Testis (tissue), 3 donors: Measurements from ENCODE around the gene ADAMTSL2. TPM values are rescaled to one million over a fixed set of nuclear protein-coding genes. Genes with fewer than 3 reads are reported as not detected.

Source experiments
- DNase-seq: peaks from one replicate; pipeline ENCODE4 v3.0.0-alpha.2; 2019
- H3K27ac ChIP-seq, 2 donors: fragments of 200-600 bp; sonication (generic); one replicate each; pipeline ENCODE4 v1.5.1; 2019
- H3K27me3 ChIP-seq: fragments of 200-600 bp; sonication (generic); one replicate; pipeline ENCODE4 v1.5.1; 2019
- H3K36me3 ChIP-seq: fragments of 200-600 bp; sonication (generic); one replicate; pipeline ENCODE4 v1.5.1; 2017; ENCODE audit warnings: low read depth; ENCODE audit errors: missing control alignments
- H3K4me1 ChIP-seq: fragments of 200-600 bp; sonication (generic); one replicate; pipeline ENCODE4 v1.5.1; 2019
- H3K4me3 ChIP-seq, 2 donors: fragments of 200-600 bp; sonication (generic); one replicate each; pipeline ENCODE4 v1.5.1; 2017 to 2019
- H3K9me3 ChIP-seq: fragments of 200-600 bp; sonication (generic); one replicate; pipeline ENCODE4 v1.5.1; 2017
- CTCF ChIP-seq, 3 experiments: fragments of 450-650 bp in 2 of 3; fragments of 200-600 bp in 1 of 3; sonication (generic) in 1 of 3; IDR thresholded peaks; one replicate each; pipeline ENCODE4 v1.5.1; 2016 to 2019; ENCODE audit warnings: antibody characterized with exemption in 3 of 3, mild to moderate bottlenecking in 2 of 3, moderate library complexity in 1 of 3
- POLR2A ChIP-seq: fragments of 450-650 bp; IDR thresholded peaks from one replicate; pipeline ENCODE4 v1.6.1; 2017; ENCODE audit warnings: antibody characterized with exemption, mild to moderate bottlenecking, moderate library complexity
- WGBS, 2 donors: methylation state at CpG; one replicate each; pipeline ENCODE4 v1.1.5; 2018; 5-methylcytosine and 5-hydroxymethylcytosine counted together
- intact Hi-C: fragments of 100-400 bp; cut with DNase I; formaldehyde crosslinking; loops from one replicate; pipeline ENCODE4 v1.15.1; 2023; ENCODE audit warnings: low total_unique reads
- polyA plus RNA-seq: library from polyadenylated mRNA; stranded (reverse); fragments of 350-450 nt; fragmentation: Illumina TruSeq; extraction: RNeasy Lipid Tissue Mini Kit (QIAGEN cat#74804); gene quantifications from one replicate; pipeline ENCODE4 v1.2.3, GENCODE V29; 2014; ENCODE audit warnings: low read depth, low replicate concordance; ENCODE audit not compliant: insufficient read depth
- total RNA-seq, 2 donors: library from RNA; depleted of rRNA; stranded (reverse); fragments of >200 nt; gene quantifications; one replicate each; pipeline ENCODE4 v1.2.3, GENCODE V29; 2016

Gene ADAMTSL2
- total and polyA plus RNA-seq, 3 donors from 2014 or later = 3.8 to 11.1 (median 9.4) TPM

- Histone ChIP-seq H3K27ac (no peak overlapping the region), H3K4me1 (peaks cover 10% of the 10 kb centered on the region), H3K4me3 (no peak overlapping the region), H3K27me3 (no peaks in the 10 kb centered on the region), H3K9me3 (no peaks in the 10 kb centered on the region), H3K36me3 (no peaks in the 10 kb centered on the region)
- intact Hi-C loops = no loop called here
- 92 to 95% methylated on average over 20 to 21 of the region's 21 CpGs for WGBS, 2 donors
- TF ChIP-seq CTCF (IDR thresholded peaks at IDR 0.05) = no peak
- no peak for TF ChIP-seq POLR2A
- no peak for DNase-seq
Observed at GRCh38 chr9:133521122-133522072, 13.1 kb upstream of the ADAMTSL2 start.

GRCh38 chr9:133522073-133522910, 12.2 kb upstream of the ADAMTSL2 start:
- DNase-seq = no peak
- Histone ChIP-seq H3K9me3 (no peaks in the 10 kb centered on the region), H3K4me1 (peaks cover 19% of the 10 kb centered on the region), H3K27me3 (no peaks in the 10 kb centered on the region), H3K4me3 (no peak overlapping the region), H3K36me3 (no peaks in the 10 kb centered on the region), H3K27ac (no peak overlapping the region)
- intact Hi-C loops = no loop called here
- no peak for TF ChIP-seq POLR2A
- TF ChIP-seq CTCF (IDR thresholded peaks at IDR 0.05) = no peak
- 91% methylated on average over 5 to 14 of the region's 14 CpGs for WGBS, 2 donors

- WGBS, 2 donors = 96% methylated on average over 7 to 8 of the region's 8 CpGs
- no peaks in the 10 kb centered on the region for H3K9me3 ChIP-seq
- no peak for DNase-seq
- peaks cover 26% of the 10 kb centered on the region for H3K4me1 ChIP-seq
- H3K27me3 ChIP-seq = no peaks in the 10 kb centered on the region
- H3K4me3 ChIP-seq = no peak overlapping the region
- no peak for TF ChIP-seq CTCF (IDR thresholded peaks at IDR 0.05)
- no peak for TF ChIP-seq POLR2A
- intact Hi-C loops = no loop called here
- no peak overlapping the region for H3K27ac ChIP-seq
- H3K36me3 ChIP-seq = no peaks in the 10 kb centered on the region
Observed at GRCh38 chr9:133523106-133523505, 11.4 kb upstream of the ADAMTSL2 start.

- Histone ChIP-seq H3K4me3 (no peak overlapping the region), H3K4me1 (peaks cover 36% of the 10 kb centered on the region), H3K36me3 (no peaks in the 10 kb centered on the region), H3K27ac (no peak overlapping the region), H3K9me3 (no peaks in the 10 kb centered on the region), H3K27me3 (no peaks in the 10 kb centered on the region)
- no peak for DNase-seq
- TF ChIP-seq CTCF (IDR thresholded peaks at IDR 0.05) = no peak
- no peak for TF ChIP-seq POLR2A
- intact Hi-C loops = no loop called here
- 92 to 100% methylated on average over 5 of the region's 5 CpGs for WGBS, 2 donors
Observed at GRCh38 chr9:133524146-133524545, 10.4 kb upstream of the ADAMTSL2 start.
